K562 (cell line): ENCODE measurements around the gene PGD. TPM values are rescaled to one million over a fixed set of nuclear protein-coding genes. Genes with fewer than 3 reads are reported as not detected.

ENCODE experiments used
- TCFL5 ChIP-seq: fragments of 250-450 bp; sonication (Bioruptor Pico); conservative IDR thresholded peaks from 2 replicates; pipeline ENCODE4 v1.6.1; 2021; ENCODE audit warnings: mild to moderate bottlenecking, moderate library complexity, matching md5 sums
- polyA plus RNA-seq, 8 experiments: library from polyadenylated mRNA; depleted of rRNA in 4 of 8; stranded (reverse) in 5 of 8; unstranded in 3 of 8; fragments of >200 nt; fragmentation: Nextera tagmentation in 2 of 8; fragmentation: Illumina TruSeq in 1 of 8; extraction: Ambion mirVana in 2 of 8; extraction: Trizol in 1 of 8; gene quantifications; 2 replicates each; pipeline versions ENCODE4 v1.2.1 to v1.2.3, GENCODE V29; 2011 to 2014; ENCODE audit warnings: inconsistent platforms in 1 of 8, missing spikeins in 1 of 8
- total RNA-seq, 7 experiments: library from RNA; depleted of rRNA in 6 of 7; stranded (reverse); fragments of >200 nt in 6 of 7; fragmentation: Illumina TruSeq in 2 of 7; extraction: Trizol in 2 of 7; gene quantifications; 2 replicates each; pipeline versions ENCODE4 v1.2.1 to v1.2.3, GENCODE V29; 2011 to 2021; ENCODE audit warnings: low replicate concordance in 1 of 7
- TF ChIP-seq, protein P1 (sequence below): fragments of 450-650 bp; IDR thresholded peaks from 2 replicates; pipeline ENCODE4 v1.6.1; 2016; ENCODE audit warnings: mild to moderate bottlenecking, moderate library complexity
- TF ChIP-seq, protein P2 (sequence below): sonication (generic); formaldehyde crosslinking; IDR thresholded peaks from 2 replicates; pipeline ENCODE4 v1.8.0; 2022; ENCODE audit warnings: mild to moderate bottlenecking, missing genetic modification reagents, borderline replicate concordance

Gene PGD
- total and polyA plus RNA-seq, 9 of the 15 experiments (the other 6 are each of a cell fraction or from before 2014, with no cell fraction given) = 177 to 542 (median 270) TPM

DNA sequence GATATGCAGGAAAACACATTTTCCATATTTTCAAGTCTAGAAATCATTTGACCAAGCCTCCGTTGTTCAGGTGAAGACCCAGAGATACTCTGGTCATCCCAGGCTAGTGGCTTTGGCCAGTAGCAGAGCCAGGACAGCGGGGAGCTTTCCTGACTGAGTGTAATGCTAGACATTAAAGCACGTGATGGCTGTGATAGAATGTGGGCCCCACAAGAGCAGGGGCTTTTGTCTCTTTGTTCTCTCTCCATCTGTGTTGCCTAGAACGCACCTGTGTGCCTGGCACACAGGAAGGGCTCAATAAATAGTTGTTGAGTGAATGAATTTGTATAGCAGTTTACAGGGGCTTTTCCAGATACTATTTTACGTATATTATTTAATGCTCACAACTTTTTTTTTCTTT, 41.9 kb downstream of the PGD start (continued):
- TF ChIP-seq, protein P1, sequence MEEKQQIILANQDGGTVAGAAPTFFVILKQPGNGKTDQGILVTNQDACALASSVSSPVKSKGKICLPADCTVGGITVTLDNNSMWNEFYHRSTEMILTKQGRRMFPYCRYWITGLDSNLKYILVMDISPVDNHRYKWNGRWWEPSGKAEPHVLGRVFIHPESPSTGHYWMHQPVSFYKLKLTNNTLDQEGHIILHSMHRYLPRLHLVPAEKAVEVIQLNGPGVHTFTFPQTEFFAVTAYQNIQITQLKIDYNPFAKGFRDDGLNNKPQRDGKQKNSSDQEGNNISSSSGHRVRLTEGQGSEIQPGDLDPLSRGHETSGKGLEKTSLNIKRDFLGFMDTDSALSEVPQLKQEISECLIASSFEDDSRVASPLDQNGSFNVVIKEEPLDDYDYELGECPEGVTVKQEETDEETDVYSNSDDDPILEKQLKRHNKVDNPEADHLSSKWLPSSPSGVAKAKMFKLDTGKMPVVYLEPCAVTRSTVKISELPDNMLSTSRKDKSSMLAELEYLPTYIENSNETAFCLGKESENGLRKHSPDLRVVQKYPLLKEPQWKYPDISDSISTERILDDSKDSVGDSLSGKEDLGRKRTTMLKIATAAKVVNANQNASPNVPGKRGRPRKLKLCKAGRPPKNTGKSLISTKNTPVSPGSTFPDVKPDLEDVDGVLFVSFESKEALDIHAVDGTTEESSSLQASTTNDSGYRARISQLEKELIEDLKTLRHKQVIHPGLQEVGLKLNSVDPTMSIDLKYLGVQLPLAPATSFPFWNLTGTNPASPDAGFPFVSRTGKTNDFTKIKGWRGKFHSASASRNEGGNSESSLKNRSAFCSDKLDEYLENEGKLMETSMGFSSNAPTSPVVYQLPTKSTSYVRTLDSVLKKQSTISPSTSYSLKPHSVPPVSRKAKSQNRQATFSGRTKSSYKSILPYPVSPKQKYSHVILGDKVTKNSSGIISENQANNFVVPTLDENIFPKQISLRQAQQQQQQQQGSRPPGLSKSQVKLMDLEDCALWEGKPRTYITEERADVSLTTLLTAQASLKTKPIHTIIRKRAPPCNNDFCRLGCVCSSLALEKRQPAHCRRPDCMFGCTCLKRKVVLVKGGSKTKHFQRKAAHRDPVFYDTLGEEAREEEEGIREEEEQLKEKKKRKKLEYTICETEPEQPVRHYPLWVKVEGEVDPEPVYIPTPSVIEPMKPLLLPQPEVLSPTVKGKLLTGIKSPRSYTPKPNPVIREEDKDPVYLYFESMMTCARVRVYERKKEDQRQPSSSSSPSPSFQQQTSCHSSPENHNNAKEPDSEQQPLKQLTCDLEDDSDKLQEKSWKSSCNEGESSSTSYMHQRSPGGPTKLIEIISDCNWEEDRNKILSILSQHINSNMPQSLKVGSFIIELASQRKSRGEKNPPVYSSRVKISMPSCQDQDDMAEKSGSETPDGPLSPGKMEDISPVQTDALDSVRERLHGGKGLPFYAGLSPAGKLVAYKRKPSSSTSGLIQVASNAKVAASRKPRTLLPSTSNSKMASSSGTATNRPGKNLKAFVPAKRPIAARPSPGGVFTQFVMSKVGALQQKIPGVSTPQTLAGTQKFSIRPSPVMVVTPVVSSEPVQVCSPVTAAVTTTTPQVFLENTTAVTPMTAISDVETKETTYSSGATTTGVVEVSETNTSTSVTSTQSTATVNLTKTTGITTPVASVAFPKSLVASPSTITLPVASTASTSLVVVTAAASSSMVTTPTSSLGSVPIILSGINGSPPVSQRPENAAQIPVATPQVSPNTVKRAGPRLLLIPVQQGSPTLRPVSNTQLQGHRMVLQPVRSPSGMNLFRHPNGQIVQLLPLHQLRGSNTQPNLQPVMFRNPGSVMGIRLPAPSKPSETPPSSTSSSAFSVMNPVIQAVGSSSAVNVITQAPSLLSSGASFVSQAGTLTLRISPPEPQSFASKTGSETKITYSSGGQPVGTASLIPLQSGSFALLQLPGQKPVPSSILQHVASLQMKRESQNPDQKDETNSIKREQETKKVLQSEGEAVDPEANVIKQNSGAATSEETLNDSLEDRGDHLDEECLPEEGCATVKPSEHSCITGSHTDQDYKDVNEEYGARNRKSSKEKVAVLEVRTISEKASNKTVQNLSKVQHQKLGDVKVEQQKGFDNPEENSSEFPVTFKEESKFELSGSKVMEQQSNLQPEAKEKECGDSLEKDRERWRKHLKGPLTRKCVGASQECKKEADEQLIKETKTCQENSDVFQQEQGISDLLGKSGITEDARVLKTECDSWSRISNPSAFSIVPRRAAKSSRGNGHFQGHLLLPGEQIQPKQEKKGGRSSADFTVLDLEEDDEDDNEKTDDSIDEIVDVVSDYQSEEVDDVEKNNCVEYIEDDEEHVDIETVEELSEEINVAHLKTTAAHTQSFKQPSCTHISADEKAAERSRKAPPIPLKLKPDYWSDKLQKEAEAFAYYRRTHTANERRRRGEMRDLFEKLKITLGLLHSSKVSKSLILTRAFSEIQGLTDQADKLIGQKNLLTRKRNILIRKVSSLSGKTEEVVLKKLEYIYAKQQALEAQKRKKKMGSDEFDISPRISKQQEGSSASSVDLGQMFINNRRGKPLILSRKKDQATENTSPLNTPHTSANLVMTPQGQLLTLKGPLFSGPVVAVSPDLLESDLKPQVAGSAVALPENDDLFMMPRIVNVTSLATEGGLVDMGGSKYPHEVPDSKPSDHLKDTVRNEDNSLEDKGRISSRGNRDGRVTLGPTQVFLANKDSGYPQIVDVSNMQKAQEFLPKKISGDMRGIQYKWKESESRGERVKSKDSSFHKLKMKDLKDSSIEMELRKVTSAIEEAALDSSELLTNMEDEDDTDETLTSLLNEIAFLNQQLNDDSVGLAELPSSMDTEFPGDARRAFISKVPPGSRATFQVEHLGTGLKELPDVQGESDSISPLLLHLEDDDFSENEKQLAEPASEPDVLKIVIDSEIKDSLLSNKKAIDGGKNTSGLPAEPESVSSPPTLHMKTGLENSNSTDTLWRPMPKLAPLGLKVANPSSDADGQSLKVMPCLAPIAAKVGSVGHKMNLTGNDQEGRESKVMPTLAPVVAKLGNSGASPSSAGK = no peak
- TF ChIP-seq, protein P2, sequence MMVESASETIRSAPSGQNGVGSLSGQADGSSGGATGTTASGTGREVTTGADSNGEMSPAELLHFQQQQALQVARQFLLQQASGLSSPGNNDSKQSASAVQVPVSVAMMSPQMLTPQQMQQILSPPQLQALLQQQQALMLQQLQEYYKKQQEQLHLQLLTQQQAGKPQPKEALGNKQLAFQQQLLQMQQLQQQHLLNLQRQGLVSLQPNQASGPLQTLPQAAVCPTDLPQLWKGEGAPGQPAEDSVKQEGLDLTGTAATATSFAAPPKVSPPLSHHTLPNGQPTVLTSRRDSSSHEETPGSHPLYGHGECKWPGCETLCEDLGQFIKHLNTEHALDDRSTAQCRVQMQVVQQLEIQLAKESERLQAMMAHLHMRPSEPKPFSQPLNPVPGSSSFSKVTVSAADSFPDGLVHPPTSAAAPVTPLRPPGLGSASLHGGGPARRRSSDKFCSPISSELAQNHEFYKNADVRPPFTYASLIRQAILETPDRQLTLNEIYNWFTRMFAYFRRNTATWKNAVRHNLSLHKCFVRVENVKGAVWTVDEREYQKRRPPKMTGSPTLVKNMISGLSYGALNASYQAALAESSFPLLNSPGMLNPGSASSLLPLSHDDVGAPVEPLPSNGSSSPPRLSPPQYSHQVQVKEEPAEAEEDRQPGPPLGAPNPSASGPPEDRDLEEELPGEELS = no peak
- TF ChIP-seq TCFL5 (CRISPR knock-in tag) = no peak
